Astrocyte of the cerebellum (primary cell): ENCODE measurements around the gene JKAMP.

Experiments used
- DNase-seq: peaks from one replicate; pipeline ENCODE4 v3.0.0-alpha.2; 2011; ENCODE audit warnings: low read depth
- H3K4me3 ChIP-seq: 2 replicates; pipeline ENCODE4 v1.5.1; 2011; ENCODE audit warnings: mild to moderate bottlenecking, low read depth, low read length, moderate library complexity
- CTCF ChIP-seq: IDR thresholded peaks from 2 replicates; pipeline ENCODE4 v1.5.1; 2012; ENCODE audit warnings: low read length, low read depth, moderate library complexity, mild to moderate bottlenecking; ENCODE audit errors: missing control alignments
- in situ Hi-C: cut with HindIII; loops from 2 replicates; pipeline ENCODE4 v1.10.0; 2017; ENCODE audit warnings: low sequenced_read_pairs

JKAMP gene

GRCh38 chr14:59543873-59544272 lies 59.6 kb downstream of the JKAMP start:
- in situ Hi-C loops = no loop called here
- no peak for TF ChIP-seq CTCF
- no peak for DNase-seq
- H3K4me3 ChIP-seq = no peak overlapping the region

GRCh38 chr14:59547310-59547709 lies 63.0 kb downstream of the JKAMP start:
- in situ Hi-C loops = no loop called here
- TF ChIP-seq CTCF = no peak
- H3K4me3 ChIP-seq = no peak overlapping the region
- no peak for DNase-seq
